Kidney glomerular epithelial cell (primary cell): Measurements from ENCODE around the gene HNRNPD.
"Not testable (repeated sequence)": the region's sequence is repeated elsewhere in the genome, so short reads cannot be mapped to it uniquely, and the experiment has no call there.

Source experiments
- DNase-seq: peaks from one replicate; lab custom pipeline; 2025; lab: John Stamatoyannopoulos, UW

The HNRNPD gene

GRCh38 chr4:82373816-82374625, at the start of gene HNRNPD:
Gene HNRNPD, minus strand, starts transcription at chr4:82373991. Its CDS starts 313 bp downstream, at chr4:82373678.
- peak; percentile 97 for DNase-seq

- DNase-seq, result no peak
Observed at GRCh38 chr4:82422616-82423015, 48.8 kb upstream of the HNRNPD start.

- no peak for DNase-seq
Observed at GRCh38 chr4:82421796-82422560, 48.2 kb upstream of the HNRNPD start.

- no peak for DNase-seq
Observed at GRCh38 chr4:82419451-82419850, 45.7 kb upstream of the HNRNPD start.

GRCh38 chr4:82415922-82416365, 42.2 kb upstream of the HNRNPD start:
- no peak for DNase-seq

- DNase-seq, result not testable (repeated sequence)
Observed at GRCh38 chr4:82415061-82415460, 41.3 kb upstream of the HNRNPD start.

GRCh38 chr4:82403725-82404124, 29.9 kb upstream of the HNRNPD start:
- no peak for DNase-seq

- DNase-seq, result no peak
Observed at GRCh38 chr4:82402196-82402775, 28.5 kb upstream of the HNRNPD start.

- no peak for DNase-seq
Observed at GRCh38 chr4:82401600-82401999, 27.8 kb upstream of the HNRNPD start.

- DNase-seq, result no peak
Observed at GRCh38 chr4:82398263-82398662, 24.5 kb upstream of the HNRNPD start.

- no peak for DNase-seq
Observed at GRCh38 chr4:82397527-82397926, 23.7 kb upstream of the HNRNPD start.

GRCh38 chr4:82394896-82395295, 21.1 kb upstream of the HNRNPD start:
- DNase-seq, result peak; percentile 82

GRCh38 chr4:82390061-82390460, 16.3 kb upstream of the HNRNPD start:
- DNase-seq, result not testable (repeated sequence)

- no peak for DNase-seq
Observed at GRCh38 chr4:82388405-82388804, 14.6 kb upstream of the HNRNPD start.

GRCh38 chr4:82386312-82386711, 12.5 kb upstream of the HNRNPD start:
- not testable (repeated sequence) for DNase-seq

GRCh38 chr4:82382751-82383150, 9.0 kb upstream of the HNRNPD start:
- no peak for DNase-seq

- DNase-seq, result no peak
Observed at GRCh38 chr4:82381661-82382296, 8.0 kb upstream of the HNRNPD start.

GRCh38 chr4:82381235-82381634, 7.4 kb upstream of the HNRNPD start:
- DNase-seq, result no peak

GRCh38 chr4:82380831-82381230, 7.0 kb upstream of the HNRNPD start:
- no peak for DNase-seq

- no peak for DNase-seq
Observed at GRCh38 chr4:82380344-82380743, 6.6 kb upstream of the HNRNPD start.

GRCh38 chr4:82376109-82376508, 2.3 kb upstream of the HNRNPD start:
- DNase-seq, result no peak

- no peak for DNase-seq
Observed at GRCh38 chr4:82373486-82373815, 340 bp downstream of the HNRNPD start.
